Keratinocyte (primary cell): Measurements from ENCODE around the gene NDUFS2.

Source experiments
- CTCF ChIP-seq, 3 experiments: IDR thresholded peaks in 1 of 3; conservative IDR thresholded peaks in 1 of 3; optimal IDR thresholded peaks in 1 of 3; 2 replicates in 2 of 3; 3 replicates in 1 of 3; pipeline versions ENCODE3 to v1.5.1; 2011; ENCODE audit warnings: low read length in 3 of 3, mild to moderate bottlenecking in 3 of 3, moderate library complexity in 2 of 3, control low read depth in 1 of 3, inconsistent platforms in 1 of 3; ENCODE audit not compliant: insufficient read depth in 2 of 3; ENCODE audit errors: extremely low read depth in 1 of 3
- EZH2 ChIP-seq: IDR thresholded peaks from one replicate; pipeline ENCODE4 v1.6.1; 2012; ENCODE audit warnings: inconsistent platforms, mild to moderate bottlenecking, low read length, moderate library complexity

GRCh38 chr1:161226759-161227158 lies 24.6 kb downstream of the NDUFS2 start:
- TF ChIP-seq CTCF (optimal IDR thresholded peaks at IDR 0.05 in 1 of 3, IDR thresholded peaks at IDR 0.05 in 1 of 3, conservative IDR thresholded peaks at IDR 0.05 in 1 of 3; ENCODE audit: extremely low read depth in 1 of 3, insufficient read depth in 2 of 3, low read length in 3 of 3) (no peak), EZH2 (no peak)
